HG03280 (cell line): ENCODE results near the gene PRRT2.
A peak's percentile ranks its signal among the peaks of the same experiment; 100 is the strongest.
"Not testable (repeated sequence)": the region's sequence is repeated elsewhere in the genome, so short reads cannot be mapped to it uniquely, and the experiment has no call there.

ENCODE experiments used
- ATAC-seq: cut with Tn5 transposase; IDR thresholded peaks from one replicate; pipeline ENCODE4 v1.9.1; 2021; ENCODE audit warnings: mild to moderate bottlenecking, moderate library complexity; ENCODE audit not compliant: unreplicated experiment

PRRT2 gene

DNA sequence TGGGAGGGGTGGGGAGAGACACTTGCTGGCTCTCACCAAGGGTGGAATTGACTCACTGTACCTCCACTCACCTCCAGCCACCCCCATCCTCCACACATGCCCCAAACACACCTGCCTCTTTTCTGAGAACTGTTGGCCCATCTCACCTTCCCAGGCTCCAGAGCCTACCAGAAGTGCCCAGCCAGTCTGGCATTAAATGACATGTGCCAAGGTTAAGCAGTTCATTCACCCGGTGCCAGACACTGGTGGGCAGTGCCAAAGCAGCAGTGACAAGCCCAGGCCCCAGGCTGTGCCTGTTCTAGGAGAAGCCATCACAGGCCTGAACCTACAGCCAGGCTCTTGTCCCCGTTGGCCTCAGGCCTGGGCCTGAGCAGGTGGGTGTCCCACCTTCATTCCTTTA, 19.5 kb downstream of the PRRT2 start:
- ATAC-seq, result no peak

GRCh38 chr16:29833219-29833618, 21.2 kb downstream of the PRRT2 start:
- not testable (repeated sequence) for ATAC-seq

GRCh38 chr16:29834079-29834478, 22.1 kb downstream of the PRRT2 start:
- no peak for ATAC-seq

DNA sequence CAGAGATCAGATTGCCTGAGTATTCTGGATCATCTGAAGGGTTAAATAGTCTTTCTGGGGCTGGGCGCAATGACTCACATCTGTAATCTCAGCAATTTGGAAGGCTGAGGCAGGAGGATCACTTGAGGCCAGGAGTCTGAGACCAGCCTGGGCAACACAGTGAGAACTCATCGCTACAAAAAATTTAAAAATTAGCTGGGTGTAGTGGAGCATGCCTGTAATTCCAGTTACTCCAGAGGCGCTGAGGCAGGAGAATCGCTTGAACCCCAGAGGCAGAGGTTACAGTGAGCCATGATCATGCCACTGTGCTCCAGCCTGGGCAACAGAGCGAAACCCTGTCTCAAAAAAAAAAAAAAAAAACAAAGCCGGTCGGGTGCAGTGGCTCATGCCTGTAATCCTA, 23.9 kb downstream of the PRRT2 start:
- no peak for ATAC-seq

DNA sequence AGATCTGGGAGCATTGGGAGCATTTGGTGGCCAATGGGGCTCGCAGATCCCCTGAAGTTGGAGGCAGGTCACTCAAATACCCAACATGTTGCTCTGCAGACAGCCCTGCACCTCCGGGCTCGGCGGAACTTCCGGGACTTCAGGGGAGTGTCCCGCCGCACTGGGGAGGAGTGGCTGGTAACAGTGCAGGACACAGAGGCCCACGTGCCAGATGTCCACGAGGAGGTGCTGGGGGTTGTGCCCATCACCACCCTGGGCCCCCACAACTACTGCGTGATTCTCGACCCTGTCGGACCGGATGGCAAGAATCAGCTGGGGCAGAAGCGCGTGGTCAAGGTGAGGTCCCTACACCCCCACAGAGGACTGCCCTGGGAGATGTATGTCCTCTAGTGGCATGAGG, 24.6 kb downstream of the PRRT2 start:
- no peak for ATAC-seq

DNA sequence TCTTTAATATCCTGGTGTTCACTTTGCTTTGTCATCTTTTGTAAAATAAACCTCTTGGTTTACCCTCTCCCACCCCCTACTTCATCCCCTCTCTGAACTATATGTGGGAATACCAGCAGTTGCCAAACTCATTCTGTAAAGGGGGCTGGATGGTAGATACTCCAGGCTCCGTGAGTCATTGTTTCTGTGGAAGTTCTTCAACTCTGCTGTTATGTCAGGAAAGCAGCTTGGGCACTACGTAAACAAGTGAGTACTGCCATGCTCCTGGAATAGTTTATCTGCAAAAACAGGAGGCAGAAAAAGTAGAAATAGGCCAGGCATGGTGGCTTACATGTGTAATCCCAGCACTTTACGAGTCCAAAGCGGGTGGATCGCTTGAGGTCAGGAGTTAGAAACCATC, 25.8 kb downstream of the PRRT2 start:
- no peak for ATAC-seq

DNA sequence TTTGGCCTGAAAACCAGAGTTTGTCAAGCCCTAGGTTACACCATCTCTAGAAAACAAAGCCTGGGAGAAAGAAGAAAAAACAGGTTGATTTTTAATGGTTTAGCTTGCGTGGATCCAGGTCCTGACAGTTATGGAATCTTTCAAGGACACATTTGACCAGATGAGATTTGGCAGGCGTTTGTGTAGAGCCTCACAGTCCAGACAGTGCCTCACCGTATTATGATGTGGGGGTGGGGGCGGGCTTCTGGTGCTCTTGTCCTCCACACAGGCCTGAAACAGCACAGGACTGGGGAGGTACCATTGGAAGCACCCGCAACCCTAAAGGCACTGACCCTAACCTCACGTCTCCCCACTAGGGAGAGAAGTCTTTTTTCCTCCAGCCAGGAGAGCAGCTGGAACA, 27.8 kb downstream of the PRRT2 start:
- no peak for ATAC-seq

DNA sequence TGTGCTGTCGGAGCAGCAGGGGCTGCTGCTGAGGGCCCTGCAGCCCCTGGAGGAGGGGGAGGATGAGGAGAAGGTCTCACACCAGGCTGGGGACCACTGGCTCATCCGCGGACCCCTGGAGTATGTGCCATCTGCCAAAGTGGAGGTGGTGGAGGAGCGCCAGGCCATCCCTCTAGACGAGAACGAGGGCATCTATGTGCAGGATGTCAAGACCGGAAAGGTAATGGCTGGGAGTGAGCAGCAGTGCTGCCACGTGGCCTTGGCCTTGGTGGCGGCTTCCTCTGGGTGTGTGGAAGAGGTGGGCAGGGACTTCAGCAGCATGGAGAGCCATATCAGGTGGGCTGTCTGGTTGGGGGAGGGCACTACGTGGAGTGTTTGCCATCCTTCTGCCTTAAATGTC, 28.2 kb downstream of the PRRT2 start:
- ATAC-seq, result no peak

- no peak for ATAC-seq
These were observed 29.6 kb downstream of the PRRT2 start for GRCh38 chr16:29841631-29842030.

GRCh38 chr16:29842732-29843346, 30.8 kb downstream of the PRRT2 start:
- no peak for ATAC-seq

GRCh38 chr16:29843931-29844330, 31.9 kb downstream of the PRRT2 start:
- no peak for ATAC-seq

DNA sequence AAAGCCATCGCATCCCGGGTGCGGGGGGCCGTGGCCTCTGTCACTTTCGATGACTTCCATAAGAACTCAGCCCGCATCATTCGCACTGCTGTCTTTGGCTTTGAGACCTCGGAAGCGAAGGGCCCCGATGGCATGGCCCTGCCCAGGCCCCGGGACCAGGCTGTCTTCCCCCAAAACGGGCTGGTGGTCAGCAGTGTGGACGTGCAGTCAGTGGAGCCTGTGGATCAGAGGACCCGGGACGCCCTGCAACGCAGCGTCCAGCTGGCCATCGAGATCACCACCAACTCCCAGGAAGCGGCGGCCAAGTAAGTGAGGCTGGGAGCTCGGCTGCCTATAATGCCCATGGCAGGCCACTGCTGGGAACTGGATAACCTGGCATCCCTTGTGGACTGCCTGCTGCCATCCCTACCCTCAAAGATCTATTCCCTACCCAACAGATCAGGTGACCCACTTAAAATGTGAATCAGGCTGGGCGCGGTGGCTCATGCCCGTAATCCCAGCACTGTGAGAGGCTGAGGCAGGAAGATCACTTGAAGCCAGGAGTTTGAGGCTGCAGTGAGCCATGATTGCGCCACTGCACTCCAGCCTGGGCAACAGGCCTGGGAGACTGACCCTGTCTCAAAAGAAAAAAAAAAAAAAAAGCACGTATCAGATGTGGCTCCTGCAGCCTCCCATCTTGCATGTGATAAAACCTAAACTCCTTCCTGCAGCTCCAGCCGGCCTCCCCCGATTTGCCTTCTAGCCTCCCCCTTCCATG, 32.8 kb downstream of the PRRT2 start:
- no peak for ATAC-seq

GRCh38 chr16:29845656-29846055, 33.7 kb downstream of the PRRT2 start:
- ATAC-seq, result no peak

- ATAC-seq, result peak; percentile 64
These were observed 36.7 kb downstream of the PRRT2 start for GRCh38 chr16:29848420-29849297.

- ATAC-seq, result no peak
These were observed 37.5 kb downstream of the PRRT2 start for GRCh38 chr16:29849505-29849904.

GRCh38 chr16:29850998-29851397, 39.0 kb downstream of the PRRT2 start:
- ATAC-seq, result no peak

DNA sequence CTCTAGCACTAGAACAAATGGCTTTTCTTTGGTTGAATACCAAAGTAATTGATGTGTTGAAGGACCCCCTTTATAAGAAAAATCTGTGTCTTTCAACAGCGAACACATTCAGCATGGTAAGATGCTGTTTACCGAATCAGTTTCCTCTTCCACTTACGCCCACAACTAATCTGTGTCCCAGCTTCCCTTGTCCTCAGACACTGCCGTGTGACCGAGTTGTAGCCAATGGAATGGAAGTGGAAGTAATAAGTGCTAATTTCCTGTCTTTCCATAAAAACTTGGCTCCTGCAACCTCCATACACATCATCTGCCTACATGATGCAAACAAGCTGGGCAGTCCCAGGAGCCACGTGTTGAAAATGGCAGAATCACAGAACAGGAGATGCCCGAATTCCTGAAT, 40.7 kb downstream of the PRRT2 start:
- no peak for ATAC-seq

DNA sequence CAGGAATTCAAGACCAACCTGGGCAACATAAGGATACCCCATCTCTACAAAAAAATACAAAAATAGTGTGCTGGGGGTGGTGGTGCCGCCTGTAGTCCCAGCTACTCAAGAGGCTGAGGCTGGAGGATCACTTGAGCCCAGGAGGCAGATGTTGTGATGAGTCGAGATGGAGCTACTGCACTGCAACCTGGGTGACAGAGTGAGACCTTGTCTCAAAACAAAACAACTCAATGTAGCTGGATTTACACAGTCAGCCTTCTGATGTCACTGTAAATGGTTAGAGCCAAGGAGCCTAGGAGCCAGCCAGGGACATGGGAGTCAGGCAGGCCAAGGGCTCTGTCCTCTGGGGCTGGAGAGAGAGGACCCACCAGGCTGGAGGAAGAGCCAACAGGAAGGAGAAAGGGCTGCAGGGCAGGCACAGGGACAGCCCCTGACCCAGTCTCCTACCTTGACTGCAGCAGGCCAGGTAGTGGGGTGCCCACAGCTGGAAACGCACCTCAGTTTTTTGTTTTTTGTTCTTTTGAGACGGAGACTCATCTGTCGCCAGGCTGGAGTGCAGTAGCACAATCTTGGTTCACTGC, 42.6 kb downstream of the PRRT2 start:
- ATAC-seq, result no peak

DNA sequence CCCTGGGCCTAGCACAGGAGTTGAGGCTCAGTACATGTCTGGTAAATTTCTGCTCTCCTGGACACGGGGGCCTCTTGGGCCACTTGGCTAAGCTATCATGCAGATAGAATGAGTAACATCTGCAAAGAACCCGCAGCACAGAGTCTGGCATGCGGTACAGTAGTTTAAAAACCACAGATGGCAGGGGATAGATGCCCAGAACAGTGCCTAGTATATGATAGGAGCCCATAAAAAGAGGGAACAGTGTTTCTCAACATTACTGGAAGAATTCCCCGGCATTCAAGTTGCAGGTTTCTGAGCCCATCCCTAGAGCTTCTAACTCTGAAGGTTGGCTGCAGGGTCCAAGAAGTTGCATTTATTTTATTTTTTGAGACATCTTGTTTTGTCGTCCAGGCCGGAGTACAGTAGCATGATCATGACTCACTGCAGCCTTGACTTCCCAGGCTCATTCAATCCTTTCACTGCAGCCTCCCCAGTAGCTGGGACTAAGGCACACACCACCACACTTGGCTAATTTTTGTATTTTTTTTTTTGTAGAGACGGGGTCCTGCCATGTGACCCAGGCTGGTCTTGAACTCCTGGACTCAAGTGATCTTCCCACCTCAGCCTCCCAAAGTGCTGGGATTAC, 45.3 kb downstream of the PRRT2 start:
- ATAC-seq, result no peak

DNA sequence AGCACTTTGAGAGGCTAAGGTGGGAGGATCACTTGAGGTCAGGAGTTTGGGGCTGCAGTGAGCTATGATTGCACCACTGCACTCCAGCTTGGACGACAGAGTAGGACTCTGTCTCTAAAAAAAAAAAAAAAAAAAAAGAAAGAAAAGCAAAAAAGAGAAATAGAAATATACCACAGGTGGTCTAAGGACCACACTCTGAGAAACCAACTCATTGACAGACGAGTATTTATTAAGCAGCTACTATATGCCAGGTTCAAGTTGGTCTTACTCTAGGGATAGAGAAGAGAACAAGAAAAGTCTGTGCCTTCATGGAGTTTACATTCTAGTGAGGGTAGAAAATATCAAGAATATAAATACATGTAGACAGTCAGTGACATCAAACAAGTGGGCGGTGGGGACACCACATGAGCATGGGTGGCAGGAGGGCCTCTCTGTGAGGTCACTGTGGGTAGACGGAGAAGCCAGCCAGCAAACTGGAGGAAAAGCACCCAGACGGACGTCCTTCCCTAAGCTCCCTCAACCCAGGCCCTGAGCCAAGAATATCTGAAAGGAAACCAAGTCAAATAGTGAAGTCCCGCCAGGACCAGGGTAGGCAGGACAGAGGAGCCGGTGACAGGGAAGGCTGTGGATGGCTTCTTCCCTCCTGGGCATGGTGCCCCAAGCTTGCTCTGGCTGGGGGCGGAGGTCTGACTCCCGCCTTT, 46.3 kb downstream of the PRRT2 start:
- ATAC-seq, result no peak
